ENCODE results near the gene TOR1AIP1. TPM values are rescaled to one million over a fixed set of nuclear protein-coding genes. Genes with fewer than 3 reads are reported as not detected.

TOR1AIP1 gene
- total and polyA plus RNA-seq, 2 donors (not counting 1 experiment from before 2014, with no cell fraction given), result 51.1 to 62.3 TPM

DNA sequence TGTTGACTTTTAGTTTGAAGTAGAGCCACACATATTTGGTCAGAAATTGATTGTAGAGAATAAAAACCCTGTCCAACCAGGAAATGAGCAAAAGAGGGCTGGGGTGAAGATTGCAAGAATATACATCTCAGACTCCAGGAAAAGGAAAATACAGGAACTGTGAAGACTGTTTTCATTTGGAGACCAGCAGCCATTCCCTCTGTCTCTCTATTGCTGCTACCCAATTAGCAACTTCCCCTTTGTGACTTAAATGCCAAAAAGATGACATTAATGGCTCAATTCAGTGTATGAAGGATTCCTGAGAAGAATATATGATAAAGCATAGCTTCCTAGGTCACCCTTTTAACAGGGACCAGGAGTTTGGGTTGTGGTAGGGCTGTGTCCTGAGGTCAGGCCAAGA, 40.9 kb downstream of the TOR1AIP1 start:
- Histone ChIP-seq H3K4me3 (replicated peaks in 1 of 4; ENCODE audit: control extremely low read depth in 1 of 4, insufficient read depth in 1 of 4, low read depth in 3 of 4, low read length in 4 of 4) (no peak overlapping the region), H3K9ac (ENCODE audit: insufficient read depth, low read length) (no peak overlapping the region), H3K79me2 (ENCODE audit: control insufficient read depth, insufficient read depth, low read length) (no peaks in the 10 kb centered on the region), H3K27ac (ENCODE audit: insufficient read depth, low read length) (no peak overlapping the region), H3K4me1 (ENCODE audit: control insufficient read depth, extremely low read depth, insufficient read depth, low read length) (peaks cover 5% of the 10 kb centered on the region), H3K27me3 (ENCODE audit: control insufficient read depth, insufficient read depth, low read length) (no peaks in the 10 kb centered on the region), H2AFZ (ENCODE audit: low read length) (no peak overlapping the region), H3K9me3 (ENCODE audit: control insufficient read depth, insufficient read depth, low read depth, low read length) (no peaks in the 10 kb centered on the region), H3K4me2 (ENCODE audit: extremely low read depth, insufficient read depth, low read length) (no peak overlapping the region), H4K20me1 (ENCODE audit: control insufficient read depth, extremely low read depth, insufficient read depth, low read length) (no peaks in the 10 kb centered on the region), H3K36me3 (ENCODE audit: control insufficient read depth, insufficient read depth, low read length) (peaks cover 2% of the 10 kb centered on the region)
- no peak for DNase-seq (ENCODE audit: low read depth in 2 of 2)
- TF ChIP-seq EZH2 (IDR thresholded peaks at IDR 0.05; ENCODE audit: low read length, missing control alignments), result no peak
- TF ChIP-seq, protein P1, sequence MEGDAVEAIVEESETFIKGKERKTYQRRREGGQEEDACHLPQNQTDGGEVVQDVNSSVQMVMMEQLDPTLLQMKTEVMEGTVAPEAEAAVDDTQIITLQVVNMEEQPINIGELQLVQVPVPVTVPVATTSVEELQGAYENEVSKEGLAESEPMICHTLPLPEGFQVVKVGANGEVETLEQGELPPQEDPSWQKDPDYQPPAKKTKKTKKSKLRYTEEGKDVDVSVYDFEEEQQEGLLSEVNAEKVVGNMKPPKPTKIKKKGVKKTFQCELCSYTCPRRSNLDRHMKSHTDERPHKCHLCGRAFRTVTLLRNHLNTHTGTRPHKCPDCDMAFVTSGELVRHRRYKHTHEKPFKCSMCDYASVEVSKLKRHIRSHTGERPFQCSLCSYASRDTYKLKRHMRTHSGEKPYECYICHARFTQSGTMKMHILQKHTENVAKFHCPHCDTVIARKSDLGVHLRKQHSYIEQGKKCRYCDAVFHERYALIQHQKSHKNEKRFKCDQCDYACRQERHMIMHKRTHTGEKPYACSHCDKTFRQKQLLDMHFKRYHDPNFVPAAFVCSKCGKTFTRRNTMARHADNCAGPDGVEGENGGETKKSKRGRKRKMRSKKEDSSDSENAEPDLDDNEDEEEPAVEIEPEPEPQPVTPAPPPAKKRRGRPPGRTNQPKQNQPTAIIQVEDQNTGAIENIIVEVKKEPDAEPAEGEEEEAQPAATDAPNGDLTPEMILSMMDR (conservative IDR thresholded peaks at IDR 0.05 in 1 of 2, IDR thresholded peaks at IDR 0.05 in 1 of 2; ENCODE audit: low read depth in 1 of 2, low read length in 2 of 2), result no peak

DNA sequence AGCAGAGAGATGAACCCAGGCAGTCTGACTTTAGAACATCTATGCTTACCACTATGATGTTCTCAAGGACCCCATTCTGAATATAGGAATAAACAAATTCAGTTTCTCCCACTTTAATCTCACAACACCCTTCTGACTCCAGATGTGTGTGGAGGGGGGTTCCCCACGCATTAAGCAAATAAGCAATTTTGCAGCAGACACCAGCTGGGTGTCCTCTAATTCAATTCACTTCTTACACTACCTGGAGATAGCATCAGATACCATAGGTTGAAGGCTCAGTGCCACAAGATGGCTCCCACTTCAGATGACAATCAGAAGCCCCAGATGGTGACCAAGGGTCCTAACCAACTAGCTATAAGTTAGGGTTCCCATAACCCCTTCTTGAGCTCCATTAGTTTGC, 42.2 kb downstream of the TOR1AIP1 start:
- no peak overlapping the region for H3K27ac ChIP-seq (ENCODE audit: insufficient read depth, low read length)
- TF ChIP-seq EZH2 (IDR thresholded peaks at IDR 0.05; ENCODE audit: low read length, missing control alignments), result no peak
- TF ChIP-seq, protein P1 (conservative IDR thresholded peaks at IDR 0.05 in 1 of 2, IDR thresholded peaks at IDR 0.05 in 1 of 2; ENCODE audit: low read depth in 1 of 2, low read length in 2 of 2), result no peak
- no peak for DNase-seq (ENCODE audit: low read depth in 2 of 2)
- no peak overlapping the region for H3K9ac ChIP-seq (ENCODE audit: insufficient read depth, low read length)
- no peaks in the 10 kb centered on the region for H3K27me3 ChIP-seq (ENCODE audit: control insufficient read depth, insufficient read depth, low read length)
- no peaks in the 10 kb centered on the region for H3K9me3 ChIP-seq (ENCODE audit: control insufficient read depth, insufficient read depth, low read depth, low read length)
- H3K79me2 ChIP-seq (ENCODE audit: control insufficient read depth, insufficient read depth, low read length), result no peaks in the 10 kb centered on the region
- H4K20me1 ChIP-seq (ENCODE audit: control insufficient read depth, extremely low read depth, insufficient read depth, low read length), result no peaks in the 10 kb centered on the region
- H3K4me1 ChIP-seq (ENCODE audit: control insufficient read depth, extremely low read depth, insufficient read depth, low read length), result peaks cover 5% of the 10 kb centered on the region
- H3K36me3 ChIP-seq (ENCODE audit: control insufficient read depth, insufficient read depth, low read length), result no peaks in the 10 kb centered on the region
- H3K4me2 ChIP-seq (ENCODE audit: extremely low read depth, insufficient read depth, low read length), result no peak overlapping the region
- no peak overlapping the region for H3K4me3 ChIP-seq (replicated peaks in 1 of 4; ENCODE audit: control extremely low read depth in 1 of 4, insufficient read depth in 1 of 4, low read depth in 3 of 4, low read length in 4 of 4)
- H2AFZ ChIP-seq (ENCODE audit: low read length), result no peak overlapping the region

DNA sequence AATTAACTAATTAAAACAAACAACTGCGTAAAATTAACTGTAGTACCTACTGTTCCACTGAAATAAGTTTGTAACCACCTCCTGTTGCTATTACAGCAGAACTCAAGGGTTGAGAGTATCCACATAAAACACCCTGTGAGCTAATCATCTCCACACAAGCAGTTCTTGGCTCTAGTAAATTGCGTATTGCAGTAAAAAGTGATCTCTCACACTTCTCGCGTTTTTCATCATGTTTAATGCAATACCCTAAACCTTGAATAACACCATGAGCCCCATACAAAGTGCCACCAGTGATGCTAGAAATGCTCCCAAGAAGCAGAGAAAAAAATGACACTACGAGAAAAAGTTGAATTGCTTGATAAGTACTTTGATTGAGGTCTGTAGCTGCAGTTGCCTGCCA, 43.2 kb downstream of the TOR1AIP1 start:
- Histone ChIP-seq H3K4me2 (ENCODE audit: extremely low read depth, insufficient read depth, low read length) (no peak overlapping the region), H2AFZ (ENCODE audit: low read length) (no peak overlapping the region), H3K4me3 (replicated peaks in 1 of 4; ENCODE audit: control extremely low read depth in 1 of 4, insufficient read depth in 1 of 4, low read depth in 3 of 4, low read length in 4 of 4) (no peak overlapping the region), H3K9ac (ENCODE audit: insufficient read depth, low read length) (no peak overlapping the region), H3K9me3 (ENCODE audit: control insufficient read depth, insufficient read depth, low read depth, low read length) (no peaks in the 10 kb centered on the region), H3K79me2 (ENCODE audit: control insufficient read depth, insufficient read depth, low read length) (no peaks in the 10 kb centered on the region), H3K27me3 (ENCODE audit: control insufficient read depth, insufficient read depth, low read length) (no peaks in the 10 kb centered on the region), H3K4me1 (ENCODE audit: control insufficient read depth, extremely low read depth, insufficient read depth, low read length) (peaks cover 5% of the 10 kb centered on the region), H3K27ac (ENCODE audit: insufficient read depth, low read length) (no peak overlapping the region), H3K36me3 (ENCODE audit: control insufficient read depth, insufficient read depth, low read length) (no peaks in the 10 kb centered on the region), H4K20me1 (ENCODE audit: control insufficient read depth, extremely low read depth, insufficient read depth, low read length) (no peaks in the 10 kb centered on the region)
- DNase-seq (ENCODE audit: low read depth in 2 of 2), result no peak
- no peak for TF ChIP-seq EZH2 (IDR thresholded peaks at IDR 0.05; ENCODE audit: low read length, missing control alignments)
- TF ChIP-seq, protein P1 (conservative IDR thresholded peaks at IDR 0.05 in 1 of 2, IDR thresholded peaks at IDR 0.05 in 1 of 2; ENCODE audit: low read depth in 1 of 2, low read length in 2 of 2), result no peak

Measured in fibroblast of lung (primary cell).